ENCODE measurements around the gene FOXL1. TPM values are rescaled to one million over a fixed set of nuclear protein-coding genes. Genes with fewer than 3 reads are reported as not detected.

Gene FOXL1
- total and polyA plus RNA-seq, 12 donors: 0.40 to 1.9 (median 0.84) TPM

GRCh38 chr16:86575754-86576557 lies 2.4 kb upstream of the FOXL1 start:
- intact Hi-C loops (cut with DNase I): loop anchor here in 8 of 10 donors (5.0 to 10.0 kb wide), 9 partner anchors 36 to 486 kb away; no protein-coding TSS in a partner anchor
- Histone ChIP-seq H3K9me3 (no peaks in the 10 kb centered on the region), H3K4me1 (peaks cover 0 to 67% (median 28%) of the 10 kb centered on the region in 9 donors), H3K4me3 (peak overlapping the region; percentile 7 to 59 (median 49)), H3K27me3 (peaks cover 7 to 100% (median 97%) of the 10 kb centered on the region in 7 donors), H3K27ac (peak overlapping the region; percentile 43 to 85 (median 71)), H3K36me3 (no peaks in the 10 kb centered on the region)
- ATAC-seq: peak; percentile 80 to 88 (median 85)
- WGBS, 2 donors: 1% methylated on average over 54 of the region's 54 CpGs
- TF ChIP-seq CTCF (IDR thresholded peaks at IDR 0.05): peak in 8 of 9 donors; percentile 40 to 78 (median 61)
- DNase-seq: peak; percentile 83 to 86

GRCh38 chr16:86576591-86577313 lies 1.6 kb upstream of the FOXL1 start:
- TF ChIP-seq CTCF (IDR thresholded peaks at IDR 0.05): no peak
- H3K9me3 ChIP-seq: no peaks in the 10 kb centered on the region
- 20 to 25% methylated on average over 33 of the region's 33 CpGs for WGBS, 2 donors
- H3K36me3 ChIP-seq: no peaks in the 10 kb centered on the region
- H3K4me3 ChIP-seq: peak overlapping the region; percentile 7 to 59 (median 49)
- intact Hi-C loops (cut with DNase I): loop anchor here in 8 of 10 donors (5.0 to 10.0 kb wide), 9 partner anchors 36 to 486 kb away; no protein-coding TSS in a partner anchor
- peaks cover 7 to 100% (median 93%) of the 10 kb centered on the region in 7 donors for H3K27me3 ChIP-seq
- H3K4me1 ChIP-seq: peaks cover 0 to 72% (median 25%) of the 10 kb centered on the region in 9 donors
- ATAC-seq (peak in 3 of 8 donors; percentile 15 to 40 (median 29)), DNase-seq (peak in 1 of 2 donors; percentile 34)
- peak overlapping the region; percentile 43 to 85 (median 73) for H3K27ac ChIP-seq

- H3K9me3 ChIP-seq: no peaks in the 10 kb centered on the region
- WGBS, 2 donors: 61 to 62% methylated on average over 12 of the region's 12 CpGs
- peaks cover 0 to 74% (median 18%) of the 10 kb centered on the region in 9 donors for H3K4me1 ChIP-seq
- H3K36me3 ChIP-seq: no peaks in the 10 kb centered on the region
- ATAC-seq (peak in 1 of 8 donors; percentile 34), DNase-seq (no peak)
- TF ChIP-seq CTCF (IDR thresholded peaks at IDR 0.05): no peak
- intact Hi-C loops (cut with DNase I): loop anchor here in 8 of 10 donors (5.0 to 10.0 kb wide), 9 partner anchors 35 to 485 kb away; no protein-coding TSS in a partner anchor
- peak overlapping the region; percentile 63 to 85 (median 74) for H3K27ac ChIP-seq
- H3K4me3 ChIP-seq: peak overlapping the region in 8 of 10 donors; percentile 16 to 59 (median 52)
- H3K27me3 ChIP-seq: peaks cover 7 to 100% (median 86%) of the 10 kb centered on the region in 7 donors
These were observed 906 bp upstream of the FOXL1 start for GRCh38 chr16:86577314-86577971.

All from heart right ventricle (tissue), 16 donors.